ENCODE data around the gene CTBP2. TPM values are rescaled to one million over a fixed set of nuclear protein-coding genes. Genes with fewer than 3 reads are reported as not detected.

The CTBP2 gene
- polyA plus RNA-seq, 1 donor (not counting 4 experiments of a cell fraction or from before 2014, with no cell fraction given), result 76.0 TPM

- no peak overlapping the region for H2AFZ ChIP-seq (ENCODE audit: control insufficient read depth, low read length)
- no peak for DNase-seq (ENCODE audit: low read depth, low spot score)
- no peaks in the 10 kb centered on the region for H3K9me3 ChIP-seq (ENCODE audit: control insufficient read depth, low read depth, low read length)
- peaks cover 30% of the 10 kb centered on the region for H3K4me1 ChIP-seq (ENCODE audit: control insufficient read depth, extremely low read depth, insufficient read depth, low read length)
- peaks cover 79% of the 10 kb centered on the region for H3K79me2 ChIP-seq (ENCODE audit: control insufficient read depth, insufficient read depth, low read length)
- H3K36me3 ChIP-seq (ENCODE audit: control insufficient read depth in 2 of 2, extremely low read depth in 1 of 2, insufficient read depth in 2 of 2, low read length in 2 of 2), result peaks cover 17 to 21% of the 10 kb centered on the region in 2 experiments
- H4K20me1 ChIP-seq (ENCODE audit: control insufficient read depth, extremely low read depth, insufficient read depth, low read length), result peaks cover 18% of the 10 kb centered on the region
- H3K4me2 ChIP-seq (ENCODE audit: control insufficient read depth, extremely low read depth, insufficient read depth, low read depth, low read length), result no peak overlapping the region
- no peak overlapping the region for H3K4me3 ChIP-seq (ENCODE audit: control insufficient read depth in 2 of 3, extremely low read depth in 1 of 3, insufficient read depth in 2 of 3, low read depth in 1 of 3, low read length in 3 of 3)
- FAIRE-seq, result no peak
- TF ChIP-seq CTCF (optimal IDR thresholded peaks at IDR 0.05 in 1 of 3, IDR thresholded peaks at IDR 0.05 in 1 of 3, conservative IDR thresholded peaks at IDR 0.05 in 1 of 3; ENCODE audit: extremely low read depth in 1 of 3, insufficient read depth in 2 of 3, low read length in 3 of 3) (no peak), EZH2 (IDR thresholded peaks at IDR 0.05; ENCODE audit: low read length) (no peak)
- dilution Hi-C loops (cut with MboI; ENCODE audit: extremely low pct_ligation_motif_present, low sequenced_read_pairs), result no loop called here
- peaks cover 3% of the 10 kb centered on the region for H3K9me1 ChIP-seq (ENCODE audit: control insufficient read depth, extremely low read depth, insufficient read depth, low read length)
- H3K27ac ChIP-seq (ENCODE audit: control insufficient read depth, insufficient read depth, low read length), result no peak overlapping the region
- H3K27me3 ChIP-seq (ENCODE audit: control insufficient read depth, extremely low read depth, insufficient read depth, low read length), result no peaks in the 10 kb centered on the region
- no peak overlapping the region for H3K9ac ChIP-seq (ENCODE audit: control insufficient read depth, extremely low read depth, insufficient read depth, low read length)
These were observed 147.4 kb downstream of the CTBP2 start for GRCh38 chr10:125012851-125013528.

- H3K4me1 ChIP-seq (ENCODE audit: control insufficient read depth, extremely low read depth, insufficient read depth, low read length), result peaks cover 31% of the 10 kb centered on the region
- peaks cover 77% of the 10 kb centered on the region for H3K79me2 ChIP-seq (ENCODE audit: control insufficient read depth, insufficient read depth, low read length)
- no peak overlapping the region for H2AFZ ChIP-seq (ENCODE audit: control insufficient read depth, low read length)
- DNase-seq (ENCODE audit: low read depth, low spot score), result no peak
- TF ChIP-seq EZH2 (IDR thresholded peaks at IDR 0.05; ENCODE audit: low read length) (no peak), CTCF (optimal IDR thresholded peaks at IDR 0.05 in 1 of 3, IDR thresholded peaks at IDR 0.05 in 1 of 3, conservative IDR thresholded peaks at IDR 0.05 in 1 of 3; ENCODE audit: extremely low read depth in 1 of 3, insufficient read depth in 2 of 3, low read length in 3 of 3) (no peak)
- H4K20me1 ChIP-seq (ENCODE audit: control insufficient read depth, extremely low read depth, insufficient read depth, low read length), result peaks cover 21% of the 10 kb centered on the region
- dilution Hi-C loops (cut with MboI; ENCODE audit: extremely low pct_ligation_motif_present, low sequenced_read_pairs), result no loop called here
- peak overlapping the region; percentile 9 for H3K27ac ChIP-seq (ENCODE audit: control insufficient read depth, insufficient read depth, low read length)
- no peak overlapping the region for H3K4me2 ChIP-seq (ENCODE audit: control insufficient read depth, extremely low read depth, insufficient read depth, low read depth, low read length)
- no peaks in the 10 kb centered on the region for H3K27me3 ChIP-seq (ENCODE audit: control insufficient read depth, extremely low read depth, insufficient read depth, low read length)
- no peak overlapping the region for H3K4me3 ChIP-seq (ENCODE audit: control insufficient read depth in 2 of 3, extremely low read depth in 1 of 3, insufficient read depth in 2 of 3, low read depth in 1 of 3, low read length in 3 of 3)
- peaks cover 3% of the 10 kb centered on the region for H3K9me1 ChIP-seq (ENCODE audit: control insufficient read depth, extremely low read depth, insufficient read depth, low read length)
- H3K36me3 ChIP-seq (ENCODE audit: control insufficient read depth in 2 of 2, extremely low read depth in 1 of 2, insufficient read depth in 2 of 2, low read length in 2 of 2), result peaks cover 20 to 22% of the 10 kb centered on the region in 2 experiments
- no peak overlapping the region for H3K9ac ChIP-seq (ENCODE audit: control insufficient read depth, extremely low read depth, insufficient read depth, low read length)
- no peak for FAIRE-seq
- H3K9me3 ChIP-seq (ENCODE audit: control insufficient read depth, low read depth, low read length), result no peaks in the 10 kb centered on the region
These were observed 148.2 kb downstream of the CTBP2 start for GRCh38 chr10:125011926-125012705.

Measured in keratinocyte (primary cell).